ENCODE results near the gene EXPH5.
"Not testable (repeated sequence)": the region's sequence is repeated elsewhere in the genome, so short reads cannot be mapped to it uniquely, and the experiment has no call there.

DNA sequence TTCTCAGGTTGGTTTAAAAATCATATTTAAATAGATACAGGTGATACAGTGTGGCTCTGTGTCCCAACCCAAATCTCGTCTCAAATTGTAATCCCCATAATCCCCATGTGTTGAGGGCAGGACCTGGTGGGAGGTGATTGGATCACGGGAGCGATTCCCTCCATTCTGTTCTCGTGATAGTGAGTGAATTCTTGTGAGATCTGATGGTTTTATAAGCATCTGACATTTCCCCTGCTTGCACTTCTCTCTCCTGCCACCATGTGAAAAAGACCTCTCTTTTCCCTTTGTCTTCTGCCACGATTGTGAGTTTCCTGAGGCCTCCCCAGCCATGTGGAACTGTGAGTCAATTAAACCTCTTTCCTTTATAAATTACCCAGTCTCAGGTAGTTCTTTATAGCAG lies 9.2 kb upstream of the EXPH5 start:
- TF ChIP-seq, protein P1, sequence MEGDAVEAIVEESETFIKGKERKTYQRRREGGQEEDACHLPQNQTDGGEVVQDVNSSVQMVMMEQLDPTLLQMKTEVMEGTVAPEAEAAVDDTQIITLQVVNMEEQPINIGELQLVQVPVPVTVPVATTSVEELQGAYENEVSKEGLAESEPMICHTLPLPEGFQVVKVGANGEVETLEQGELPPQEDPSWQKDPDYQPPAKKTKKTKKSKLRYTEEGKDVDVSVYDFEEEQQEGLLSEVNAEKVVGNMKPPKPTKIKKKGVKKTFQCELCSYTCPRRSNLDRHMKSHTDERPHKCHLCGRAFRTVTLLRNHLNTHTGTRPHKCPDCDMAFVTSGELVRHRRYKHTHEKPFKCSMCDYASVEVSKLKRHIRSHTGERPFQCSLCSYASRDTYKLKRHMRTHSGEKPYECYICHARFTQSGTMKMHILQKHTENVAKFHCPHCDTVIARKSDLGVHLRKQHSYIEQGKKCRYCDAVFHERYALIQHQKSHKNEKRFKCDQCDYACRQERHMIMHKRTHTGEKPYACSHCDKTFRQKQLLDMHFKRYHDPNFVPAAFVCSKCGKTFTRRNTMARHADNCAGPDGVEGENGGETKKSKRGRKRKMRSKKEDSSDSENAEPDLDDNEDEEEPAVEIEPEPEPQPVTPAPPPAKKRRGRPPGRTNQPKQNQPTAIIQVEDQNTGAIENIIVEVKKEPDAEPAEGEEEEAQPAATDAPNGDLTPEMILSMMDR (IDR thresholded peaks at IDR 0.05) = not testable (repeated sequence)
- TF ChIP-seq EZH2 (IDR thresholded peaks at IDR 0.05; ENCODE audit: borderline replicate concordance, insufficient read depth, low read depth, low read length, poor library complexity, severe bottlenecking) = not testable (repeated sequence)
